ENCODE results near the gene OAF. TPM values are rescaled to one million over a fixed set of nuclear protein-coding genes. Genes with fewer than 3 reads are reported as not detected.
A peak's percentile ranks its signal among the peaks of the same experiment; 100 is the strongest.
"Not testable (repeated sequence)": the region's sequence is repeated elsewhere in the genome, so short reads cannot be mapped to it uniquely, and the experiment has no call there.

OAF gene
- total RNA-seq (2014; rRNA removed; shearing (Covaris generic)) = 13.8 and 18.3 TPM in 2 replicates

DNA sequence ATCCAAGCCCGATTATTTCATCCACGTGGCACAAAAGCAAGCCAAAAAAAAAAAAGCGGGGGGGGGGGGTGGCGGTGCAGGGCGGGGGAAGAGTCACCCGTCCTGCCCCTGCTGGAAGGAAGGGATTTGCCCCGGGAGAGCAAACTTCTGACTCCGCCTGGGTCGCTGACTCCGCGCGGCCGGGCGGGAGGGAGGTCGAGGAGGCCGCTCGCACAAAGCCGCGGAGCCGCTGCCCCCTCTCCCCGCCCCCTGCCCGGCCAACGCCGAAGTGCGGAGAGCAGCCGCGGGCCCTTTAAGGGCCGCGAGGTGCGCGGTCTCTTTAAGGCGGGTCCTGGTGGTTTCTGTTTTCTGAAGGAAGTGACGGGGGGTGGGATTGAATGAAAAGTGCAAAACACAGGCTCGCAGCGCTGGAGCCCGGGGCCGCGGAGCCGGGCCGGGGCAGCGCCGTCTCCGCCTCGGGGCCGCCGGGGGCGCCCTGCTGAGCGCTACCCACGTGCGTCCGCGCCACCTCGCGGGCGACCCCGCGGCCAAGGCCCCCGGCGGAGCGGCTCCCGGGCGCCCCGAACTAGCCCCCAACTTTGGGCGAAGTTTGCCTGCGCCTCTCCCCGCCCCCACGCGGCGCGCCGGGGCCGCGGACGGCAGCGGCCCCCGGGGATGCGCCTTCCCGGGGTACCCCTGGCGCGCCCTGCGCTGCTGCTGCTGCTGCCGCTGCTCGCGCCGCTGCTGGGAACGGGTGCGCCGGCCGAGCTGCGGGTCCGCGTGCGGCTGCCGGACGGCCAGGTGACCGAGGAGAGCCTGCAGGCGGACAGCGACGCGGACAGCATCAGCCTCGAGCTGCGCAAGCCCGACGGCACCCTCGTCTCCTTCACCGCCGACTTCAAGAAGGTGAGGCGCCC, at the start of gene OAF:
Gene OAF, plus strand, starts transcription at position 407 of the 896 bp plus-strand sequence. Its CDS starts 248 bp downstream, at position 655.
- in situ Hi-C loops (cut with HindIII; ENCODE audit: low sequenced_read_pairs) = no loop called here
- peak; percentile 39 for DNase-seq (ENCODE audit: low spot score)

DNA sequence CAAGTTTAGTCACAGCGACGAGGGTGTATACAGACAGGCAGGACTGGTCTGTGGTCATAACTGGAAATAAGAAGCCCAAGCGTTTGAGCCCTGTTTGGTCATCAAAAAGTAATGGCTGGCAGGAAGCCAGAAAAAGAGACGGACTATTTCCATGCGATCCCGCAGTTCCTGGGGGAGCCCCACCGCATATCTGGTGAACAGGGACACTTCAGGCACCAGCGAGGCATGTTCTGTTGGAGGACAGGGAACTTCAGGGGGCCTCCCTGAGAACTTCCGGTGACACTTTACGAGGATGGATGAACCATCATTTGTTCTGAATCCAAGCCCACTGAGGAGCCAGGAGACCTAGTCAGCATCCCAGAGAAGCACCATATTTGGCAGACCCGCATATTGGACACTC, 43.2 kb upstream of the OAF start:
- in situ Hi-C loops (cut with HindIII; ENCODE audit: low sequenced_read_pairs) = no loop called here

DNA sequence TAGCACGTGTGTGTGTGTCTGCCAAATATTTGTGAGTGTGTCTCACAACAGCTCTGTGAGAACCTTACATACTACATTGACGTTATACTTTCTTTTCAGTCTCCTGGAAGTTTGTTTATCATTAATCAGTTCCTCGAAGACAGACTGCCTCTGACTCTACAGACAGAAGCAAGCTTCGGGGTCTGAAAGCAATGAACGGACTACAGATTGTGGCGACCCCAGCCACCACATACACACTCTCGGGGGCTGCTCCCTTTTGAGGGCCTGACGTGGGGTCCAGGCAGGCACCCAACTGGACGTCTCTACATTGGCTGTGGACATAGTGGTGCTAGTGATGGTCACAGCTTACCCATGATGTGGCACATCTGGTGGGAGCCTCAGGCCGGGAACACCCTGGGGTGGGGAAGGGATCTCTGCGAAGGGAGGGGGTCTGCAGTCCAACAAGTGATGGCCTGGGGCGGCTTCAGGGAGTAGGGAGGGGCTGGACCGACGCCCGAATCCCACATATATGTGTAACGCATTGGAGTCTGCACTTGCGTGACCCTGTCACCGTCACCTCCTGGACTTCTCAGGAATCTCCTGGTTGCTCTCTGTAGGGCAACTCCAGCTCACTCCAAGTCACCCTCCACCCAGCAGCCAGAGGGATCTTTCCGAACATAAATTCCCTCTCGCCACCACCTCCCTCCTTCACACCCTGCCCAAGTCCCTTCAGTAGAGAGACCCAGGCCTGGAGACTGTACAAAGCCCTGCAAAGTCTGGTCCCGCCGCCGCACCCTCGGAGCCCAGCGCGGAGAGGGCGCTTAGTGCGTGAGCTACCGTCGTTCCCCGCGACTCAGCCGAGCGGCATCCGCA, 42.5 kb upstream of the OAF start:
- in situ Hi-C loops (cut with HindIII; ENCODE audit: low sequenced_read_pairs) = no loop called here
- DNase-seq (ENCODE audit: low spot score) = no peak

More for the DNA sequence above, 43.2 kb upstream of the OAF start:
- no peak for DNase-seq (ENCODE audit: low spot score)

DNA sequence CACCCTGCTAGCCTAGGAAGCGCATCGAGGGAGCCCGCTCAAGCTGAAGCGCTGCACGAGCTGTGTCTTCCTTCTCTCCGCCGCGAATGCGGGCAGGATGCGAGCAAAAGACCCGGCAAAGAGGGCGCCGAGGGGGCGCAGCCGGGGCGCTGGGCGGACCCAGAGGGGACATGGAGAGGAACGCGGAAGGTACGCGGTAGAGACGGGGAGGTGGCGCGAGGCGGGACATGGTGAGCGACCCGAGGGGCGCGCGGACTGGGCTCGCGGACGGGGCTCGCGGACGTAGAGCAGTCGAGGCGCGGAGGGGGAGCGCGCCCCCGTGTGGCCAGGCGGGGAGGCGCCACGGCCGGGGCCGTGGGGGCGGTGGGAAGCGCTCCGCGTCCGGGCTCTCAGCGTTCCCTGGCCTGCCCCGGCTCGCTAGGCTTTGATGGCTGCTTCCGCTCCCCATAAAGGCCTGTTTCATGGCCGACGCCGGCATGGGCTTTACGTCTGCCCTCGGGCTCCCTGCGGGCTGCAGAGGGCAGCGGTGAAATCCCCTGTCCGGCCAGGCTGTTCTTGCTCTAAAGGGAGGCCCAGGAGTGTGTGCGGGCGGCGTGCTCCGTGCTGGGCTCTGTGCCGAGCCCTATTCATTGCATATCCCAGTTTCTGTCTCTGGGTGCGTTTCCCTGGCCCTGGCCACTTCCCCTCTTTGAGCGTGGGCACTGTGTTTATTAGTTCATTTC, 41.7 kb upstream of the OAF start:
- in situ Hi-C loops (cut with HindIII; ENCODE audit: low sequenced_read_pairs) = no loop called here
- peak; percentile 15 for DNase-seq (ENCODE audit: low spot score)

DNA sequence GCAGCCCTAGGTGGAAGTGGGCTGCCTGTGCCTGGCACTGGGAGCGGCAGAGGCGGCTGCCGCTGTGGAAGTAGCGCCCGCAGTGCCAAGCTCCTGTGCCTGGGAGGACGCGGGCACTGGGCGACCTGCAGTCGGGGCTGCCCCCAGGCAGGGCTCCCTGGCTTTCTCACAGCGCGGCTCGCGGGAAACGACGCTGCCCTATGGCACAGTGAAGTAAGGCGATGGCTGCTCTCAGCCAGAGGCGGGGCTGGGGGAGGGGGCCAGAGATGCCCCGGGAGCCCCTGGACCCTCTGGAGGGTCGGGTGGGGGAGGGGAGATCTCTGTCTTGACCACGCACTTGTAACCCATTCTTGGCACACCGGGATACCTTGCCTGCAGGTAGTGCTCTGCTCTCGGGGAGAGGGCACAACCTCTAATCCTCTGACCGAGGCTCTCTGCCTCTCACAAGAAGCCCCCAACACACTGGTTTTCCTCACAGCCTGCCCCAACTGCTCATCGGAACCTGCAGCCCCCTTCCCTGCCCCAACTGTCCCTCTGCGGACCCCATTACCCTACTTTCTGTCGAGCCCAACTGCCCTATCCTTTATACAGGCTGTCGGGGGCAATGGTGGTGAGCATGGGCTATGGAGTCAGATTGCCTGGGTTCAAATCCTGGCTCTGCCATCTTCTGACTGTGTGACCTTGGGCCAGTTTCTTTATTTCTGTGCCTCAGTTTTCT, 40.7 kb upstream of the OAF start:
- no peak for DNase-seq (ENCODE audit: low spot score)
- in situ Hi-C loops (cut with HindIII; ENCODE audit: low sequenced_read_pairs) = no loop called here

DNA sequence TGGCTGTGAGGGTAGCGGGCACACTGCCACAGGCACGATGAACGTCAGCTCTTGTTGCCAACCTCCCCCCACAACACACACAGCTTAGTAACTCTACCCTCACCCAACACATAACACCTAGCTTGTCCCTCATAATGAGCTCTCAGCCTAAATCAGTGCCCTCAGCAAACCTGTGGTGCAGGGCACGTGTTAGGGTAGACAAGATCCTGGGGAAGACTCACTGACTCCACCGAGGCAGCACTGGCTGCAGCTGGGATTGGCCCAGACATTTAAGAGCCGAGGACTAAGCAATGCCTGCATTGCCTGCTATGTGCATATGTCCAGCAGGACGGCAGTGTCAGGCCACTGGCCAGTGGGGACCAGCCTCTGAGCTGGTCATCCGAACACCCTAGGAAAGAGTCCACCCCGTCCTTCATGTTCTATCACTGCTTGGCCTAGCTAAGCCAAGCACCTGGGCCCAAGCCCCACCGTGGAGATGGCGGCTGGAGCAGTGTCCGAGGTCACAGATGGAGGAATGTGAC, 40.0 kb upstream of the OAF start:
- in situ Hi-C loops (cut with HindIII; ENCODE audit: low sequenced_read_pairs) = no loop called here
- no peak for DNase-seq (ENCODE audit: low spot score)

DNA sequence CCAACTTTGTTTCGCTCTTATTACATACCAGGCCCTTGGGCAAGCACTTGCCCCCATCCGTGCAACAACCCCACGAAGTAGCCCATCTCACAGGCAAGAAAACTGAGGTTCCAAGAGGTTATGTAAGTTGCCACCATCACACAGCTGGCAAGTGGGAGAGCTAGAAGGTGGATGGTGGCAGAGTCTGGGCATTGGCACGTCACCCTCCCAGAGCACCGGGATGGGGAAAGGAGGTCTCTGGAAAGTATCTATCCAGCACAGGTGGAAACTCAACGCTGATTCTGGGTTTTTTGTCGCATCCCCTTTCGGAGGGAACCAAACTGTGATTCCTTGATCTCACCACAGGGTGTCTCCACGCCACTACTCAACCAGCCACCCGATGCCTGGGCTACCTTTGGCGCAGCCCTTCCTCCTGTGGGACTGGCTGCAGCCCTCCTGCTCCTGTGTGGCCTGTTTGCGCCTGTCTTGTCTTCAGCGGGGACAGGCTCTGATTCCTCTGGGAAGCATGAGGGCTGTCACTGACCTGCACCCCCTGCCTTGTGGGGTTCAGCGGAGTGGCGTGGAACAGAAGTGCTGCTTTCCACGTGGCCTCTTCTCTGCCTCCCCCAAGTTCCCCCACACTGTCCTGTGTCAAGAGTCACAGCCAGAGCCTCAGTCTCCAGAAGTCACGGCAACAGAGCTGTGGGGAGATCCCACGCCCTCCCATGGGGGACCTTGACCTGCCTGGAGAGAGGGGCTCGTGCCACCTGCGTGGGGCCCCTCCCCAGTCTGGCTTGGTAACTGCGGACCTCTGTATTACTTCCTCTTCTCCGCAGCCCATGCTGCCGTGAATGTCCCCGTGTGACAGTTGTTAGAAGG, 38.5 kb upstream of the OAF start:
- DNase-seq (ENCODE audit: low spot score) = peak; percentile 22
- in situ Hi-C loops (cut with HindIII; ENCODE audit: low sequenced_read_pairs) = no loop called here

DNA sequence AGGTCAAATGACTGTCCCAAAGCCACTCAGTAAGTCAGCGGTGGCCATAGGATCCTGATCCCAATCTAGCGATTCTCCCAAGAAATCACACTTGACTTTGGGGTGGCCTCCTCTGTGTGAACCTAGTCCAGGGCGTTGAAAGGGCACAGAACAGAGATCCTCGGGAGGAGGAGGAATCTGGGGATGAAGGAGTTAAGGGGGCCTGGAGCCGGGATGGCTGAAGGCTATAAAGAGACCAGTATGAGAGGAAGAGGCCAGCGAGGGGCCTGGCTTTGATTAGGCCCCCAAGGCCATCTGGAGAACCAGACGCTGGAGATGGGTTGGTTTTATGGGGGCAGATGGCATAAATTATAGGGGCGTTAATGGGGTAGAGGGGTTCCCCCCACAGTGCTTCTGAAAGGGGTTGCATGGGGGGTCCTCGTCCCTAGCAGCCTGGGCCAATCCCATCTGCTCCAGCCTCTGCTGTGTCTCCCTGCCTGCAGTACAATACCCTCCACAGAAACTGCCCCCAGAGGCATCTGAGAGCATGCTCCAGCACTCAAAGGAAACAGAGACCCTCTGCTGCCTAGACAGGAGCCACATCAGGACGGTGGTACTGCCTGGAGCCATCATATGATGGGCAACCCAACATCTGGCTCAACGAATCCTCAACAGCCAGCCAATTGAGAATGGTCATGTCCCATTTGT, 37.7 kb upstream of the OAF start:
- in situ Hi-C loops (cut with HindIII; ENCODE audit: low sequenced_read_pairs) = no loop called here
- no peak for DNase-seq (ENCODE audit: low spot score)

DNA sequence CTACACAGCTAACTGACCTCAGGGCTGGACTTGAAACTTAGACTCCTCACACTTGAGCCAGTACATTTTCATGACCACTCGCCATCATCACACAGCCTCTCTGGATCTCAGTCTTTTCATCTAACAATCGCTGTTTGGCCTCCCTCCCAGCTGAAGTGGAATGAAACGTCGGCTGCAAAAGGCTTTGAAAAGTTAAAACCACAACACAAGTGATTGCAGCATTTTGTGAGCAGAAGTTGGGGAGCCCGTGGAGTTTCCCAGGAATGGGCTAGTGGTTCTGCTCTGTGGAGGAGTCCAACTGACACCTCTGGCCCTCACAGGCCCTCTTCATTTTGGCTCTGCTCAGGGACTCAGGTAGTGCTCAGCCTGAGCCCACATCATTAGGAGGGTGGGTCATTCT, 37.0 kb upstream of the OAF start:
- no peak for DNase-seq (ENCODE audit: low spot score)
- in situ Hi-C loops (cut with HindIII; ENCODE audit: low sequenced_read_pairs) = no loop called here

DNA sequence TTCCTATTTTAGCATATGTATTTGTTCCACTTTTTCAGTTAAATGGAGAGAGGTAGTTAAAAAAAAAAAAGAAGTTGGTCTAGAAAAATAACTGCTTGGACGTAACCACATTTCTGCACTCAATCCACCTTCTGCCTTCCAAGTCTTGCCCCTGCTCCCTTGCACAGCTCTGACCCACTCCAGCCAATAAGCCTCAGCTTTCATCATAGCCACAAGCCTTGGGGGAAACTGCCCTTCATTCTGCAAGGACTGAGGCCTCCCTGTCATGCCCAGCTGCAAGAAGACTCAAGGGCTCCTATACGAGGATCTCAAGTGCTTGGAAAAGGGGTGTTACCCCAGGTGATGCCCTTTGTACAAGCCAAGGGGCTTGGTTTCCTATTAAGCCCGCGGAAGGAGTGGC, 36.0 kb upstream of the OAF start:
- in situ Hi-C loops (cut with HindIII; ENCODE audit: low sequenced_read_pairs) = no loop called here
- DNase-seq (ENCODE audit: low spot score) = no peak

DNA sequence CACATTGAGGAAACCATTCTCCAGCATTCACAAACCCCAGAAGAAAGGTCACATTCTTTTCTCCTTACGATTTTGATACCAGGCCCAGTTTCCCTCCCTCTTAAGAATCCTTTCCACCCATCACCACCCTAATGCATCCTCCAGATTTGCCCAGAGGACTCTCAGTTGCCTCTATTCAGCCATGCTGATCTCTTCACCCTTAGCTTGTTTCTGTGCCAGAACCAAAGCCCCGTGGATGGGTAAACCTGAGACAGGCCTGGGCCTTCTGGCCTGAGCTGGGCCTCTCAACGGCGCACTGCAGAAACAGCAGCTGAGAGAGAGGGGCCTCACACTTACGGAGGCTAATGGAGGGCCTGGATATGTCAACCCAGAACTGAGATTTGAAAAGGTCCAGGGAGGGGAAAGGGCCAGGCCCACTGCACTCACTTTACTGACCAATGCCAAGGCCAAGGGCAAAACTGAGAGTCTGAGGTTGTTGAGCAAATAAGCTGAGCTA, 32.2 kb upstream of the OAF start:
- in situ Hi-C loops (cut with HindIII; ENCODE audit: low sequenced_read_pairs) = no loop called here
- DNase-seq (ENCODE audit: low spot score) = no peak

DNA sequence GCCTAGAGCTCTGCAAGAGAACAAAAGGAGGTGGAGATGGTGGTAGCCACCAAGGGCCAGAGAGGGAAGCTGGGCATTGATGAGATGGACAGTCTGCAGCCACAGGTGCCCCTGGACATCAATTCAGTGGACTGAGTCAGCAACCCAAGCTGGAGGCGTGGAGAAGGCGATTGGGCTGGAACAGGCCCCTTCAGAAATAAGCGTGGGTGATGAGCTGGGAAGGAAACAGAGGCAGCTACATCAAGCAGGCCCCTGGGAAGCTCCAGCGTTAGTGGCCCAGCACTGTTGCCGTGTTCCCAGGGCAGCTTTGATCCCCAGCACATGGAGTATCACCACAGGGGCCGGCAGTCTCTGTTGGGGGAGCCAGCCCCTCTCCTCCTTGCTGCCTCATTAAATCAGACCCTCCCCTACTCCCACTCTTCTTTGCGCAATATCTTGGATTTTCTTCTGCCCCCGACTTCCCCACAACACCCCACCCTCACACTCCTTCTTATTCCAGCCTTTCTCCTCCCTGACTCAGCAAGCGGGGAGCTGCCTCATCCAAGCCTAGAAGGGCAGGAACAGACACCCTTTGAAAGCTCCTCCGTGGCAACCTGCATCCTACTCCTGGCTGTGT, 31.7 kb upstream of the OAF start:
- DNase-seq (ENCODE audit: low spot score) = no peak
- in situ Hi-C loops (cut with HindIII; ENCODE audit: low sequenced_read_pairs) = no loop called here

DNA sequence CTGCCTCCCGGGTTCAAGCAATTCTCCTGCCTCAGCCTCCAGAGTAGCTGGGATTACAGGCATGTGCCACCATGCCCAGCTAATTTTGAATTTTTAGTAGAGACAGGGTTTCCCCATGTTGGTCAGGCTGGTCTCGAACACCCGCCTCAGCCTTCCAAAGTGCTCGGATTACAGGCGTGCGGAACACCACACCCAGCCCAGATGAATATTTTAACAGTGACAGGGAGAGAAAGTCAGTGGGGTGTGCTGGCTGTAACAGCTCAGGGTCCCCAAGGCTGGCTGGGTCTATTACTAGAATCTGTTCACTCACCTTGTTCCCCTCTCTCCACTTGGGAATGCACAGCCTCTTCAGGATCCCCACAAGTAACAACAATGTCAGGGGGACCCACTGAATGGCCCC, 30.8 kb upstream of the OAF start:
- DNase-seq (ENCODE audit: low spot score); in situ Hi-C loops (cut with HindIII; ENCODE audit: low sequenced_read_pairs): not testable (repeated sequence)

DNA sequence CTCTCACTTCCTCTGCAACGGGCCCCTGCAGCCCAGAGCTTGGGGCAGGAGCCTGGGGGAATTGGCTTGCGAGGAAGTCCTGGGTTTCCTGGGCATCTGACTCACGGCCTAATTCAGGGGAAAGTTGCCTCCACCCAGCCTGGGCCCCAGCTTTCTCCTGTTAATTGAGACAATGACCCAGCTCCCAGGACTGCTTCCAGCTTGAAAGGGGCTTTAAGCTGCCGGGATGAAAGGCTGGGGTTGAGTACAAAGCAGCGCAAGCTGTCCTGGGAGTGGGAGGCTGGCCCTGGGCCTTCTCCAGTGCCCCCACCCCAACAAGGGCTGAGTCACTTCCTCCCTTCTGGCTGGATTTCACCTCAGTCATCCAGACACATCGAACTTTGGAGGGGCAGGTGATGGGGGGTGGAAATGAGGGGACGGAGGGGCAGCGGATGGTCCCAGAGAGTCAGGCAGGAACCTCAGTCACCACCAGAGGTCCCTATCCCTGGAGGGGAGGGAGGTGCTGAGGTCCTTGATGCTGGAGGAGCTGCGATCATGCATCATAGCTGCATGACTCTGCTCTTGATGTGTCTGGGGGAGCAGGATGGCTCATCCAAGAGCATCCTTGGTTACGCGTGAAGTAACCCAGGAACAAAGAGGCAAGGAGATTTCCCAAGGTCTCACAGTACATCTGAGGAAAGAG, 30.1 kb upstream of the OAF start:
- in situ Hi-C loops (cut with HindIII; ENCODE audit: low sequenced_read_pairs) = no loop called here
- no peak for DNase-seq (ENCODE audit: low spot score)

DNA sequence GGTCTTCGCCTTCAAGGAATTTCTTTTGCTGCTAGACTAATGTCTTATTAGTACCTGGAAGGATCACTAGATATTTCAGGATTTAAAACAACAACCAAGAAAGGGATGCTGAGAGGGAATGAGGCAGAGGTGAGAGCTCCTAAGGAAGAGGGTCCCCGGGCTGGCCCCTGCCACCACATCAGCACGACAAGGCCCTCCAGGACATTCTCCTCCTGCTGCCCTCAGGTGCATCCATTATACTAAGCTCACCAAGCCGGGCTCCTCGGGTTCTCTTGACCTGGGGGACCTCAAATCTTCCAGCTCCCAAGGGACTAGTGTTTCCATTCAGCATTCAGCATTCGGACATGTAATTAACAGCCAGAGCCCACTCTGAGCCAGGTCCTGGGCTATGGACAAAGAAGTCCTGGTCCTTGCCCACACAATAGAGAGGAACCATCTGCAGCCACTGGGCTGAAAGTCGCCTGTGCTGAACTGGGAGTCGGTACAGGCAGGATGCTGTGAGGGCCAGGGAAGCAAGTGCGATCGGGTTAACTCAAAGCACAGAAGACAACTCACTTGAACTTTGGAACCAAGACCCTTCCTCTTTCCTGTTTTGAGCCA, 29.4 kb upstream of the OAF start:
- in situ Hi-C loops (cut with HindIII; ENCODE audit: low sequenced_read_pairs) = no loop called here

DNA sequence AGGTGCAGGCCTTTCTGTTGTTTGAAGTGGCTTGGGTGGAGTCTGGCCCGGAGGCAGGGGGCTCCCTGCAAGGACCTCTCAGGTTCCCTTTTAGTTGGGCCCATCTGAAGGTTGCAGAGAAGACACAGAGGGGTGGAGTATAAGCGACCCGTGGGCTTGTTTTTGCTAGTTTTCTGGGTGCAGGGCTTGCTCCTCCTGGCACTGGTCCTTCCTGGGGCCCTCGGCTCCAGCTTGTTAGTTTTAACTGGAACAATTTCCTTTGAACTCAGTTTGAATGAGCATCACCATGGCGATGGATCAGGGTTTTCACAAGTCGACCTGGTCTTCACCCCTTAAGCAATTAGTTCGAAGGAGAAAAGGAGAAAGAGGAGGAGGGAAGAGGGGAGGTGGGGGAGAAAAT, 28.5 kb upstream of the OAF start:
- in situ Hi-C loops (cut with HindIII; ENCODE audit: low sequenced_read_pairs) = no loop called here
- DNase-seq (ENCODE audit: low spot score) = no peak

More for the DNA sequence above, 29.4 kb upstream of the OAF start:
- DNase-seq (ENCODE audit: low spot score) = no peak

Measured in G401 (cell line).